ENCODE results near the gene ABCG8.

Gene ABCG8

GRCh38 chr2:43872151-43872550 is 33.4 kb downstream of the ABCG8 start:
- no peak for DNase-seq (ENCODE audit: low read depth, low spot score)

- no peak for DNase-seq (ENCODE audit: low read depth, low spot score)
Measured at GRCh38 chr2:43874776-43875451, 36.1 kb downstream of the ABCG8 start.

GRCh38 chr2:43877782-43878464 is 39.2 kb downstream of the ABCG8 start:
- DNase-seq (ENCODE audit: low read depth, low spot score), result peak; percentile 35

GRCh38 chr2:43879261-43879660 is 40.5 kb downstream of the ABCG8 start:
- no peak for DNase-seq (ENCODE audit: low read depth, low spot score)

GRCh38 chr2:43880471-43880870 is 41.7 kb downstream of the ABCG8 start:
- no peak for DNase-seq (ENCODE audit: low read depth, low spot score)

- DNase-seq (ENCODE audit: low read depth, low spot score), result no peak
Measured at GRCh38 chr2:43880952-43881351, 42.2 kb downstream of the ABCG8 start.

GRCh38 chr2:43882312-43882711 is 43.5 kb downstream of the ABCG8 start:
- no peak for DNase-seq (ENCODE audit: low read depth, low spot score)

- DNase-seq (ENCODE audit: low read depth, low spot score), result no peak
Measured at GRCh38 chr2:43884689-43885088, 45.9 kb downstream of the ABCG8 start.

GRCh38 chr2:43885132-43885632 is 46.4 kb downstream of the ABCG8 start:
- DNase-seq (ENCODE audit: low read depth, low spot score), result no peak

- no peak for DNase-seq (ENCODE audit: low read depth, low spot score)
Measured at GRCh38 chr2:43887176-43887575, 48.4 kb downstream of the ABCG8 start.

- no peak for DNase-seq (ENCODE audit: low read depth, low spot score)
Measured at GRCh38 chr2:43889416-43889815, 50.6 kb downstream of the ABCG8 start.

- DNase-seq (ENCODE audit: low read depth, low spot score), result no peak
Measured at GRCh38 chr2:43890855-43891254, 52.1 kb downstream of the ABCG8 start.

GRCh38 chr2:43894743-43895142 is 56.0 kb downstream of the ABCG8 start:
- no peak for DNase-seq (ENCODE audit: low read depth, low spot score)

- DNase-seq (ENCODE audit: low read depth, low spot score), result no peak
Measured at GRCh38 chr2:43896906-43897305, 58.1 kb downstream of the ABCG8 start.

- DNase-seq (ENCODE audit: low read depth, low spot score), result no peak
Measured at GRCh38 chr2:43897492-43897891, 58.7 kb downstream of the ABCG8 start.

- DNase-seq (ENCODE audit: low read depth, low spot score), result no peak
Measured at GRCh38 chr2:43898134-43898837, 59.5 kb downstream of the ABCG8 start.

GRCh38 chr2:43898838-43899346 is 60.1 kb downstream of the ABCG8 start:
- DNase-seq (ENCODE audit: low read depth, low spot score), result no peak

GRCh38 chr2:43899589-43899988 is 60.8 kb downstream of the ABCG8 start:
- DNase-seq (ENCODE audit: low read depth, low spot score), result no peak

- DNase-seq (ENCODE audit: low read depth, low spot score), result no peak
Measured at GRCh38 chr2:43905371-43905803, 66.6 kb downstream of the ABCG8 start.

GRCh38 chr2:43905871-43906270 is 67.1 kb downstream of the ABCG8 start:
- no peak for DNase-seq (ENCODE audit: low read depth, low spot score)

GRCh38 chr2:43906448-43907109 is 67.8 kb downstream of the ABCG8 start:
- no peak for DNase-seq (ENCODE audit: low read depth, low spot score)
